ENCODE data around the gene MOXD1.
A peak's percentile ranks its signal among the peaks of the same experiment; 100 is the strongest.

DNA sequence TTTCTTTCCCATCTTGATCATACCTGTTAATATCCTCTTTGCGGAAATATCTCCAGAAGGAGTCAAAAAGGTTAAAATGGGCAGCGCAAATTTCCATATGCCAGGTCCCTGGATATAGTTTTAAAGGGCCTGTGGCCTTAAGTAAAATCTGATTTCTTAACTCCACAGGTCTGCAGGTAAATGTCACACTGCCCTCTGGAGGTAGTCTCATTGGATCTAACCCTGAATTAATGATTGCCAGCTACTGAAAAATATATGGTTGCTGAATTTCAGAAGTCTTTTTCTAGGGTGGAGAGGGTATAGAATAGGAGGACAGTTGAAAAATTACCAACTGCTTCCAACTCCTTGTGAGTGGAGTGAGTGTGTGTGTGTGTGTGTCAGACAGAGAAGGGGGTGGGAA lies 8.5 kb downstream of the MOXD1 start:
- no peak for TF ChIP-seq SMC3 (conservative IDR thresholded peaks at IDR 0.05; ENCODE audit: poor library complexity)
- TF ChIP-seq, protein P1, sequence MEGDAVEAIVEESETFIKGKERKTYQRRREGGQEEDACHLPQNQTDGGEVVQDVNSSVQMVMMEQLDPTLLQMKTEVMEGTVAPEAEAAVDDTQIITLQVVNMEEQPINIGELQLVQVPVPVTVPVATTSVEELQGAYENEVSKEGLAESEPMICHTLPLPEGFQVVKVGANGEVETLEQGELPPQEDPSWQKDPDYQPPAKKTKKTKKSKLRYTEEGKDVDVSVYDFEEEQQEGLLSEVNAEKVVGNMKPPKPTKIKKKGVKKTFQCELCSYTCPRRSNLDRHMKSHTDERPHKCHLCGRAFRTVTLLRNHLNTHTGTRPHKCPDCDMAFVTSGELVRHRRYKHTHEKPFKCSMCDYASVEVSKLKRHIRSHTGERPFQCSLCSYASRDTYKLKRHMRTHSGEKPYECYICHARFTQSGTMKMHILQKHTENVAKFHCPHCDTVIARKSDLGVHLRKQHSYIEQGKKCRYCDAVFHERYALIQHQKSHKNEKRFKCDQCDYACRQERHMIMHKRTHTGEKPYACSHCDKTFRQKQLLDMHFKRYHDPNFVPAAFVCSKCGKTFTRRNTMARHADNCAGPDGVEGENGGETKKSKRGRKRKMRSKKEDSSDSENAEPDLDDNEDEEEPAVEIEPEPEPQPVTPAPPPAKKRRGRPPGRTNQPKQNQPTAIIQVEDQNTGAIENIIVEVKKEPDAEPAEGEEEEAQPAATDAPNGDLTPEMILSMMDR (IDR thresholded peaks at IDR 0.05; ENCODE audit: poor library complexity, severe bottlenecking) = peak; percentile 46
- TF ChIP-seq POLR2AphosphoS5 (IDR thresholded peaks at IDR 0.05) = no peak
- no peak for TF ChIP-seq EP300 (conservative IDR thresholded peaks at IDR 0.05; ENCODE audit: poor library complexity, severe bottlenecking)
- peak; percentile 44 for TF ChIP-seq RAD21 (conservative IDR thresholded peaks at IDR 0.05)
- TF ChIP-seq, protein P2, sequence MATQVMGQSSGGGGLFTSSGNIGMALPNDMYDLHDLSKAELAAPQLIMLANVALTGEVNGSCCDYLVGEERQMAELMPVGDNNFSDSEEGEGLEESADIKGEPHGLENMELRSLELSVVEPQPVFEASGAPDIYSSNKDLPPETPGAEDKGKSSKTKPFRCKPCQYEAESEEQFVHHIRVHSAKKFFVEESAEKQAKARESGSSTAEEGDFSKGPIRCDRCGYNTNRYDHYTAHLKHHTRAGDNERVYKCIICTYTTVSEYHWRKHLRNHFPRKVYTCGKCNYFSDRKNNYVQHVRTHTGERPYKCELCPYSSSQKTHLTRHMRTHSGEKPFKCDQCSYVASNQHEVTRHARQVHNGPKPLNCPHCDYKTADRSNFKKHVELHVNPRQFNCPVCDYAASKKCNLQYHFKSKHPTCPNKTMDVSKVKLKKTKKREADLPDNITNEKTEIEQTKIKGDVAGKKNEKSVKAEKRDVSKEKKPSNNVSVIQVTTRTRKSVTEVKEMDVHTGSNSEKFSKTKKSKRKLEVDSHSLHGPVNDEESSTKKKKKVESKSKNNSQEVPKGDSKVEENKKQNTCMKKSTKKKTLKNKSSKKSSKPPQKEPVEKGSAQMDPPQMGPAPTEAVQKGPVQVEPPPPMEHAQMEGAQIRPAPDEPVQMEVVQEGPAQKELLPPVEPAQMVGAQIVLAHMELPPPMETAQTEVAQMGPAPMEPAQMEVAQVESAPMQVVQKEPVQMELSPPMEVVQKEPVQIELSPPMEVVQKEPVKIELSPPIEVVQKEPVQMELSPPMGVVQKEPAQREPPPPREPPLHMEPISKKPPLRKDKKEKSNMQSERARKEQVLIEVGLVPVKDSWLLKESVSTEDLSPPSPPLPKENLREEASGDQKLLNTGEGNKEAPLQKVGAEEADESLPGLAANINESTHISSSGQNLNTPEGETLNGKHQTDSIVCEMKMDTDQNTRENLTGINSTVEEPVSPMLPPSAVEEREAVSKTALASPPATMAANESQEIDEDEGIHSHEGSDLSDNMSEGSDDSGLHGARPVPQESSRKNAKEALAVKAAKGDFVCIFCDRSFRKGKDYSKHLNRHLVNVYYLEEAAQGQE (IDR thresholded peaks at IDR 0.05; ENCODE audit: borderline replicate concordance) = no peak
- TF ChIP-seq EZH2 (IDR thresholded peaks at IDR 0.05; ENCODE audit: borderline replicate concordance, insufficient read depth, low read length, poor library complexity, severe bottlenecking) = no peak
